ENCODE data around the gene GRIK4. TPM values are rescaled to one million over a fixed set of nuclear protein-coding genes. Genes with fewer than 3 reads are reported as not detected.

Gene GRIK4
- total RNA-seq, 1 experiment from 2014 or later: 3.3 TPM

- Mint-ChIP-seq H3K27me3 (ENCODE audit: low read depth) (peaks cover 8% of the 10 kb centered on the region), H3K27ac (no peak overlapping the region), H3K4me3 (no peak overlapping the region), H3K9me3 (no peaks in the 10 kb centered on the region), H3K36me3 (no peaks in the 10 kb centered on the region), H3K4me1 (peaks cover 3% of the 10 kb centered on the region)
- DNase-seq (ENCODE audit: low spot score) (no peak), ATAC-seq (no peak)
- ChIA-PET CTCF (no interaction called here), POLR2A (no interaction called here)
- TF ChIP-seq CBFB (CRISPR knock-in tag; IDR thresholded peaks at IDR 0.05; ENCODE audit: low read depth) (no peak), RORB (CRISPR knock-in tag; IDR thresholded peaks at IDR 0.05) (no peak), AR (CRISPR knock-in tag; IDR thresholded peaks at IDR 0.05) (no peak), ATF6 (CRISPR knock-in tag; IDR thresholded peaks at IDR 0.05) (no peak)
Measured at GRCh38 chr11:120793806-120794479, 282.4 kb downstream of the GRIK4 start.

GRCh38 chr11:120794748-120795147 lies 283.2 kb downstream of the GRIK4 start:
- no peak for TF ChIP-seq HMGXB4 (CRISPR knock-in tag; IDR thresholded peaks at IDR 0.05)
- TF ChIP-seq CBFB (CRISPR knock-in tag; IDR thresholded peaks at IDR 0.05; ENCODE audit: low read depth): no peak
- TF ChIP-seq MAX (CRISPR knock-in tag; IDR thresholded peaks at IDR 0.05): no peak
- TF ChIP-seq MYBL2 (CRISPR knock-in tag; IDR thresholded peaks at IDR 0.05): no peak
- no peak for TF ChIP-seq ESRRA (CRISPR knock-in tag; IDR thresholded peaks at IDR 0.05; ENCODE audit: borderline replicate concordance)
- no peak for TF ChIP-seq RELA (CRISPR knock-in tag; IDR thresholded peaks at IDR 0.05; ENCODE audit: borderline replicate concordance)
- no peak for TF ChIP-seq ZNF121 (CRISPR knock-in tag; IDR thresholded peaks at IDR 0.05)
- H3K4me1 Mint-ChIP-seq: peaks cover 6% of the 10 kb centered on the region
- ATAC-seq (no peak), DNase-seq (ENCODE audit: low spot score) (no peak)
- H3K9me3 Mint-ChIP-seq: no peaks in the 10 kb centered on the region
- H3K27ac Mint-ChIP-seq: no peak overlapping the region
- ChIA-PET CTCF (no interaction called here), POLR2A (no interaction called here)
- H3K27me3 Mint-ChIP-seq (ENCODE audit: low read depth): peaks cover 8% of the 10 kb centered on the region
- no peak overlapping the region for H3K4me3 Mint-ChIP-seq
- no peaks in the 10 kb centered on the region for H3K36me3 Mint-ChIP-seq

GRCh38 chr11:120795185-120795584 lies 283.6 kb downstream of the GRIK4 start:
- Mint-ChIP-seq H3K4me1 (peaks cover 6% of the 10 kb centered on the region), H3K27me3 (ENCODE audit: low read depth) (peaks cover 8% of the 10 kb centered on the region), H3K9me3 (no peaks in the 10 kb centered on the region), H3K27ac (no peak overlapping the region), H3K36me3 (no peaks in the 10 kb centered on the region), H3K4me3 (no peak overlapping the region)
- ChIA-PET CTCF (no interaction called here), POLR2A (interaction anchor here (0.5 kb wide), 1 partner anchor 45 kb away, joined by 12 read pairs; no protein-coding TSS in a partner anchor)
- no peak for ATAC-seq
- DNase-seq (ENCODE audit: low spot score): no peak
- no peak for TF ChIP-seq CREB1 (CRISPR knock-in tag; IDR thresholded peaks at IDR 0.05)
- TF ChIP-seq IRF2 (CRISPR knock-in tag; IDR thresholded peaks at IDR 0.05; ENCODE audit: borderline replicate concordance, low read depth): no peak
- TF ChIP-seq USF1 (CRISPR knock-in tag; IDR thresholded peaks at IDR 0.05): no peak
- TF ChIP-seq GABPB1 (CRISPR knock-in tag; IDR thresholded peaks at IDR 0.05): no peak
- no peak for TF ChIP-seq ZNF281 (CRISPR knock-in tag; IDR thresholded peaks at IDR 0.05)
- no peak for TF ChIP-seq E2F1 (CRISPR knock-in tag; IDR thresholded peaks at IDR 0.05)
- no peak for TF ChIP-seq NR1H2 (CRISPR knock-in tag; IDR thresholded peaks at IDR 0.05)
- TF ChIP-seq ETV6 (CRISPR knock-in tag; IDR thresholded peaks at IDR 0.05): no peak
- TF ChIP-seq IRF1 (CRISPR knock-in tag; IDR thresholded peaks at IDR 0.05): no peak

All from WTC11 (cell line).